Measurements from ENCODE around the gene HUNK. TPM values are rescaled to one million over a fixed set of nuclear protein-coding genes. Genes with fewer than 3 reads are reported as not detected.

Gene HUNK
- total RNA-seq, 1 experiment from 2014 or later = not detected

DNA sequence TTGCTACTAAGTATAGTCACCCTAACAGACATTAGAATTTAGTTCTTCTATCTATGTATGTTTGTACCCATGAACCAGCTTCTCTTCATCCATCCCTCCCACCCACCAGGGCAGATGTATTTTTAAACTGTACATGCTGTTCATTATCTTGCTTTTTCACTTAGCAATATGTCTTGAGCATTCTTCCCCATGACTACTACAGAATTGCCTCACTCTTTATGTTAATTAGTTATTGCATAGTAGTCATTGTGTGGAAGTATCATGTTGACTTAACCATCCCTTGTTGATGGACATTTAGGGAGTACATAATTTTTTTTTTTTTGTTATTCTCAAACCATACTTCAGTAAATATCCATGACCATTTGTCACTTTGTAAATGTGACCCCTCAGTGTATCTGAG, 9.9 kb downstream of the HUNK start:
- BruUV-seq (replicated peaks) = no TSS peak
- TF ChIP-seq EZH2 (IDR thresholded peaks at IDR 0.05; ENCODE audit: low read depth) = no peak
- TF ChIP-seq, protein P1, sequence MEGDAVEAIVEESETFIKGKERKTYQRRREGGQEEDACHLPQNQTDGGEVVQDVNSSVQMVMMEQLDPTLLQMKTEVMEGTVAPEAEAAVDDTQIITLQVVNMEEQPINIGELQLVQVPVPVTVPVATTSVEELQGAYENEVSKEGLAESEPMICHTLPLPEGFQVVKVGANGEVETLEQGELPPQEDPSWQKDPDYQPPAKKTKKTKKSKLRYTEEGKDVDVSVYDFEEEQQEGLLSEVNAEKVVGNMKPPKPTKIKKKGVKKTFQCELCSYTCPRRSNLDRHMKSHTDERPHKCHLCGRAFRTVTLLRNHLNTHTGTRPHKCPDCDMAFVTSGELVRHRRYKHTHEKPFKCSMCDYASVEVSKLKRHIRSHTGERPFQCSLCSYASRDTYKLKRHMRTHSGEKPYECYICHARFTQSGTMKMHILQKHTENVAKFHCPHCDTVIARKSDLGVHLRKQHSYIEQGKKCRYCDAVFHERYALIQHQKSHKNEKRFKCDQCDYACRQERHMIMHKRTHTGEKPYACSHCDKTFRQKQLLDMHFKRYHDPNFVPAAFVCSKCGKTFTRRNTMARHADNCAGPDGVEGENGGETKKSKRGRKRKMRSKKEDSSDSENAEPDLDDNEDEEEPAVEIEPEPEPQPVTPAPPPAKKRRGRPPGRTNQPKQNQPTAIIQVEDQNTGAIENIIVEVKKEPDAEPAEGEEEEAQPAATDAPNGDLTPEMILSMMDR (conservative IDR thresholded peaks at IDR 0.05) = no peak
- POLR2A ChIA-PET (ENCODE audit: unreplicated experiment) = no interaction called here
- no peaks in the 10 kb centered on the region for H3F3A ChIP-seq (ENCODE audit: insufficient read depth, low read depth)
- no peak for DNase-seq
- H3K36me3 ChIP-seq (ENCODE audit: low read depth) = no peaks in the 10 kb centered on the region
- no peaks in the 10 kb centered on the region for H4K20me1 ChIP-seq (ENCODE audit: insufficient read depth)
- H3K27ac ChIP-seq = no peak overlapping the region
- intact Hi-C loops (cut with micrococcal nuclease; ENCODE audit: unreplicated experiment) = no loop called here
- H2AFZ ChIP-seq = no peak overlapping the region
- H3K9me3 ChIP-seq (ENCODE audit: insufficient read depth, low read depth) = no peaks in the 10 kb centered on the region
- no peaks in the 10 kb centered on the region for H3K9me2 ChIP-seq (ENCODE audit: insufficient read depth)
- H3K4me1 ChIP-seq (replicated peaks; ENCODE audit: insufficient read depth) = no peaks in the 10 kb centered on the region
- no peak overlapping the region for H3K4me3 ChIP-seq
- no peak overlapping the region for H3K4me2 ChIP-seq
- CTCF ChIA-PET = no interaction called here
- no peaks in the 10 kb centered on the region for H3K79me2 ChIP-seq (ENCODE audit: low read depth)
- peaks cover 60% of the 10 kb centered on the region for H3K27me3 ChIP-seq (ENCODE audit: insufficient read depth, low read depth)

DNA sequence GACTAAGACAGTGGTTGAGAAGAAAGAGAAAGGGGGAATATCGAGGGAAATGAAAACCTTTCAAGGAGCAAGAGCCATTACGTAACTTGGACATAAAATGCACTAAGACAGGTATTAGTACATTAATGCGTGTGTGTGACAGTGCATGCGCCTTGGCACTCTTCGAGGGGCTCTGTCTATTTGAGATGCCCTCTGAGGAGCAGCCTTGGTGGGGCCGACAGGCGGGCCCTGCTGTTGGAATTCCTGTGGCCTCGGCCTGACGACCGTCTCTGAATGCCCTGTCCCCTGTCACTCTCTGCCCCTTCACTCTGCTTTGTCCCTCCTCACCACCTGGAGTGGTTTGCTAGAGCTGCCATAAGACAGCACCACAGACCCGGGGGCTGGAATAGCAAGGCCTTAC, 12.3 kb downstream of the HUNK start:
- no peak overlapping the region for H3K4me2 ChIP-seq
- H3K9me2 ChIP-seq (ENCODE audit: insufficient read depth) = no peaks in the 10 kb centered on the region
- no peaks in the 10 kb centered on the region for H3K79me2 ChIP-seq (ENCODE audit: low read depth)
- CTCF ChIA-PET = no interaction called here
- no peak overlapping the region for H3K4me3 ChIP-seq
- peaks cover 49% of the 10 kb centered on the region for H3K27me3 ChIP-seq (ENCODE audit: insufficient read depth, low read depth)
- TF ChIP-seq EZH2 (IDR thresholded peaks at IDR 0.05; ENCODE audit: low read depth) = no peak
- TF ChIP-seq, protein P1 (conservative IDR thresholded peaks at IDR 0.05) = no peak
- H3K27ac ChIP-seq = no peak overlapping the region
- no peaks in the 10 kb centered on the region for H3F3A ChIP-seq (ENCODE audit: insufficient read depth, low read depth)
- no TSS peak for BruUV-seq (replicated peaks)
- POLR2A ChIA-PET (ENCODE audit: unreplicated experiment) = no interaction called here
- no peak overlapping the region for H2AFZ ChIP-seq
- H4K20me1 ChIP-seq (ENCODE audit: insufficient read depth) = no peaks in the 10 kb centered on the region
- H3K36me3 ChIP-seq (ENCODE audit: low read depth) = no peaks in the 10 kb centered on the region
- no peaks in the 10 kb centered on the region for H3K9me3 ChIP-seq (ENCODE audit: insufficient read depth, low read depth)
- intact Hi-C loops (cut with micrococcal nuclease; ENCODE audit: unreplicated experiment) = no loop called here
- H3K4me1 ChIP-seq (replicated peaks; ENCODE audit: insufficient read depth) = no peaks in the 10 kb centered on the region
- DNase-seq = no peak

DNA sequence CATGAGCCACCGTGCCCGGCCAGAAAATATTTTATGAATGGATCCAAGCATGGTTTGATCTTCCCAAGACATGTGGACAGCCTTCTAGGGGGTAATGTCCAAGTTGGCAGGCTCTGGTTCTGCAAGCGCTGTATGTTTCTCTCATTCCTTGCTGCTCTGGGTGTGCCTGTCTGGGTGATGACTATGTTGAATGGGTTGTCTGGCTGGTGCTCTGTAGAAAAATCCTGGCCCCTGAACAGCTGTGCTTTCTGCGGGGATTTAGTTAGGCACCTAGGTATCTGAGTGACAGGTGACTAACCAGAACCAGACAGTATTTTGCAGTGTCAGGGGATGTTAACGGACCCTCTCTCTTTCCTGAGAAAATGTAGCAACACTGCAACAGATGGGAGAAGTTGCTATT, 14.1 kb downstream of the HUNK start:
- no TSS peak for BruUV-seq (replicated peaks)
- Histone ChIP-seq H3K4me1 (replicated peaks; ENCODE audit: insufficient read depth) (no peaks in the 10 kb centered on the region), H3K27ac (no peak overlapping the region), H3K9me3 (ENCODE audit: insufficient read depth, low read depth) (no peaks in the 10 kb centered on the region), H3K36me3 (ENCODE audit: low read depth) (no peaks in the 10 kb centered on the region), H3K27me3 (ENCODE audit: insufficient read depth, low read depth) (peaks cover 44% of the 10 kb centered on the region), H2AFZ (no peak overlapping the region), H3K79me2 (ENCODE audit: low read depth) (no peaks in the 10 kb centered on the region), H3K4me3 (no peak overlapping the region), H3F3A (ENCODE audit: insufficient read depth, low read depth) (no peaks in the 10 kb centered on the region), H3K4me2 (no peak overlapping the region), H3K9me2 (ENCODE audit: insufficient read depth) (no peaks in the 10 kb centered on the region), H4K20me1 (ENCODE audit: insufficient read depth) (no peaks in the 10 kb centered on the region)
- ChIA-PET CTCF (no interaction called here), POLR2A (ENCODE audit: unreplicated experiment) (no interaction called here)
- TF ChIP-seq, protein P1 (conservative IDR thresholded peaks at IDR 0.05) = no peak
- no peak for DNase-seq
- intact Hi-C loops (cut with micrococcal nuclease; ENCODE audit: unreplicated experiment) = no loop called here

Data from PC-9 (cell line).